Right atrium auricular region (tissue), 2 donors: ENCODE results near the gene AAK1. TPM values are rescaled to one million over a fixed set of nuclear protein-coding genes. Genes with fewer than 3 reads are reported as not detected.
"Not testable (repeated sequence)": the region's sequence is repeated elsewhere in the genome, so short reads cannot be mapped to it uniquely, and the experiment has no call there.

ENCODE experiments used
- DNase-seq: peaks from one replicate; pipeline ENCODE4 v3.0.0-alpha.2; 2019; ENCODE audit warnings: low spot score
- H3K27ac ChIP-seq, 2 donors: fragments of 200-600 bp; sonication (generic); 1 replicate in 1 of 2; 2 replicates in 1 of 2; pipeline ENCODE4 v1.5.1; 2016 to 2019
- H3K27me3 ChIP-seq, 2 donors: fragments of 200-600 bp; sonication (generic); one replicate each; pipeline versions ENCODE4 v1.5.1 to v1.6.0; 2017 to 2019
- H3K36me3 ChIP-seq: fragments of 200-600 bp; sonication (generic); one replicate; pipeline ENCODE4 v1.5.1; 2016
- H3K4me1 ChIP-seq, 2 donors: fragments of 200-600 bp; sonication (generic); one replicate each; pipeline versions ENCODE4 v1.5.1 to v1.6.0; 2017 to 2019
- H3K4me3 ChIP-seq, 2 donors: fragments of 200-600 bp; sonication (generic); 1 replicate in 1 of 2; 2 replicates in 1 of 2; pipeline ENCODE4 v1.5.1; 2017 to 2019; ENCODE audit warnings: mild to moderate bottlenecking in 1 of 2, moderate library complexity in 1 of 2
- H3K9me3 ChIP-seq, 2 donors: fragments of 200-600 bp; sonication (generic); one replicate each; pipeline ENCODE4 v1.5.1; 2019
- CTCF ChIP-seq, 2 donors: fragments of 200-600 bp; sonication (generic); IDR thresholded peaks; one replicate each; pipeline ENCODE4 v1.5.1; 2019; ENCODE audit warnings: antibody characterized with exemption in 2 of 2
- total RNA-seq, 2 donors: library from RNA; depleted of rRNA; stranded (reverse); fragments of >200 nt; gene quantifications; one replicate each; pipeline ENCODE4 v1.1.0, GENCODE V29; 2016

AAK1 gene
- total RNA-seq, 2 donors from 2014 or later: 50.4 to 62.6 TPM

- no peak overlapping the region for H3K4me3 ChIP-seq
- H3K36me3 ChIP-seq: no peaks in the 10 kb centered on the region
- no peak for TF ChIP-seq CTCF (IDR thresholded peaks at IDR 0.05)
- no peaks in the 10 kb centered on the region for H3K4me1 ChIP-seq
- no peak for DNase-seq
- H3K27me3 ChIP-seq: no peaks in the 10 kb centered on the region
- H3K27ac ChIP-seq: no peak overlapping the region
- no peaks in the 10 kb centered on the region for H3K9me3 ChIP-seq
These were observed 189.9 kb downstream of the AAK1 start for GRCh38 chr2:69453475-69454129.

GRCh38 chr2:69452687-69453086, 190.9 kb downstream of the AAK1 start:
- no peak for TF ChIP-seq CTCF (IDR thresholded peaks at IDR 0.05)

GRCh38 chr2:69450735-69451416, 192.7 kb downstream of the AAK1 start:
- no peaks in the 10 kb centered on the region for H3K27me3 ChIP-seq
- DNase-seq: no peak
- no peaks in the 10 kb centered on the region for H3K9me3 ChIP-seq

More at GRCh38 chr2:69452687-69453086, 190.9 kb downstream of the AAK1 start:
- H3K4me3 ChIP-seq: no peak overlapping the region
- H3K27me3 ChIP-seq: no peaks in the 10 kb centered on the region
- no peaks in the 10 kb centered on the region for H3K36me3 ChIP-seq
- no peak for DNase-seq
- H3K27ac ChIP-seq: no peak overlapping the region
- no peaks in the 10 kb centered on the region for H3K9me3 ChIP-seq
- no peaks in the 10 kb centered on the region for H3K4me1 ChIP-seq

GRCh38 chr2:69449906-69450305, 193.6 kb downstream of the AAK1 start:
- H3K36me3 ChIP-seq: no peaks in the 10 kb centered on the region
- no peaks in the 10 kb centered on the region for H3K4me1 ChIP-seq
- H3K27me3 ChIP-seq: no peaks in the 10 kb centered on the region
- no peak overlapping the region for H3K4me3 ChIP-seq
- no peak for DNase-seq
- no peak overlapping the region for H3K27ac ChIP-seq
- no peaks in the 10 kb centered on the region for H3K9me3 ChIP-seq
- TF ChIP-seq CTCF (IDR thresholded peaks at IDR 0.05): no peak

More at GRCh38 chr2:69450735-69451416, 192.7 kb downstream of the AAK1 start:
- no peak overlapping the region for H3K4me3 ChIP-seq
- H3K36me3 ChIP-seq: no peaks in the 10 kb centered on the region
- no peak for TF ChIP-seq CTCF (IDR thresholded peaks at IDR 0.05)
- H3K4me1 ChIP-seq: no peaks in the 10 kb centered on the region
- no peak overlapping the region for H3K27ac ChIP-seq

- H3K27me3 ChIP-seq, H3K4me1 ChIP-seq, H3K36me3 ChIP-seq, DNase-seq, H3K9me3 ChIP-seq, H3K4me3 ChIP-seq, H3K27ac ChIP-seq: not testable (repeated sequence)
These were observed 199.9 kb downstream of the AAK1 start for GRCh38 chr2:69443673-69444072.

- not testable (repeated sequence) for H3K4me3 ChIP-seq, DNase-seq, H3K27ac ChIP-seq, H3K9me3 ChIP-seq, H3K36me3 ChIP-seq, H3K27me3 ChIP-seq
- H3K4me1 ChIP-seq: peaks cover 0 to 23% of the 10 kb centered on the region in 2 donors
These were observed 204.0 kb downstream of the AAK1 start for GRCh38 chr2:69439499-69439898.
